Osteoblast (primary cell): ENCODE measurements around the gene TCAIM. TPM values are rescaled to one million over a fixed set of nuclear protein-coding genes. Genes with fewer than 3 reads are reported as not detected.

Source experiments
- DNase-seq: peaks from one replicate; pipeline ENCODE4 v3.0.0; 2011; ENCODE audit warnings: low spot score, mixed read lengths; ENCODE audit not compliant: insufficient read length; ENCODE audit errors: missing footprints
- H2AFZ ChIP-seq: 2 replicates; pipeline ENCODE4 v1.6.0; 2011; ENCODE audit warnings: mild to moderate bottlenecking, low read length
- H3K27ac ChIP-seq: 2 replicates; pipeline ENCODE4 v1.5.1; 2011; ENCODE audit warnings: mild to moderate bottlenecking, low read depth, low read length, moderate library complexity
- H3K27me3 ChIP-seq: 2 replicates; pipeline ENCODE4 v1.6.0; 2012; ENCODE audit warnings: mild to moderate bottlenecking, control low read depth, inconsistent platforms, low read length, moderate library complexity; ENCODE audit not compliant: insufficient read depth
- H3K36me3 ChIP-seq: 2 replicates; pipeline ENCODE4 v1.5.1; 2011; ENCODE audit warnings: mild to moderate bottlenecking, low read length, control low read depth, moderate library complexity; ENCODE audit not compliant: insufficient read depth
- H3K4me1 ChIP-seq: 2 replicates; pipeline ENCODE4 v1.5.1; 2011; ENCODE audit warnings: mild to moderate bottlenecking, low read length, control low read depth, moderate library complexity; ENCODE audit not compliant: insufficient read depth
- H3K4me2 ChIP-seq: 2 replicates; pipeline ENCODE4 v1.6.0; 2011; ENCODE audit warnings: mild to moderate bottlenecking, low read length; ENCODE audit not compliant: insufficient read depth
- H3K4me3 ChIP-seq: fragments of 200-600 bp; sonication (generic); 3 replicates; pipeline ENCODE4 v1.5.1; 2012; ENCODE audit warnings: mild to moderate bottlenecking, low read length, inconsistent platforms; ENCODE audit not compliant: insufficient read depth
- H3K79me2 ChIP-seq: 2 replicates; pipeline ENCODE4 v1.6.0; 2012; ENCODE audit warnings: mild to moderate bottlenecking, low read length, control low read depth, inconsistent platforms; ENCODE audit not compliant: insufficient read depth
- H3K9me3 ChIP-seq: 2 replicates; pipeline ENCODE4 v1.5.1; 2011; ENCODE audit warnings: low read depth, low read length, control low read depth
- H4K20me1 ChIP-seq: 2 replicates; pipeline ENCODE4 v1.6.0; 2012; ENCODE audit warnings: mild to moderate bottlenecking, low read length, control low read depth; ENCODE audit not compliant: insufficient read depth
- total RNA-seq: library from RNA; depleted of rRNA; stranded (reverse); fragments of >200 nt; gene quantifications from 2 replicates; pipeline ENCODE4 v1.2.3, GENCODE V29; 2012
- TF ChIP-seq, protein P1 (sequence below): IDR thresholded peaks from 2 replicates; pipeline ENCODE4 v1.5.1; 2011; ENCODE audit warnings: mild to moderate bottlenecking, low read depth, low read length, moderate library complexity; ENCODE audit errors: extremely low read depth

TCAIM gene
- total RNA-seq, 1 donor: 33.7 TPM

- Histone ChIP-seq H3K4me3 (no peak overlapping the region), H4K20me1 (no peaks in the 10 kb centered on the region), H3K4me2 (no peak overlapping the region), H2AFZ (no peak overlapping the region), H3K4me1 (no peaks in the 10 kb centered on the region), H3K36me3 (peaks cover 50% of the 10 kb centered on the region), H3K27ac (no peak overlapping the region), H3K79me2 (peaks cover 2% of the 10 kb centered on the region), H3K9me3 (peaks cover 4% of the 10 kb centered on the region), H3K27me3 (no peaks in the 10 kb centered on the region)
- DNase-seq: no peak
- TF ChIP-seq, protein P1, sequence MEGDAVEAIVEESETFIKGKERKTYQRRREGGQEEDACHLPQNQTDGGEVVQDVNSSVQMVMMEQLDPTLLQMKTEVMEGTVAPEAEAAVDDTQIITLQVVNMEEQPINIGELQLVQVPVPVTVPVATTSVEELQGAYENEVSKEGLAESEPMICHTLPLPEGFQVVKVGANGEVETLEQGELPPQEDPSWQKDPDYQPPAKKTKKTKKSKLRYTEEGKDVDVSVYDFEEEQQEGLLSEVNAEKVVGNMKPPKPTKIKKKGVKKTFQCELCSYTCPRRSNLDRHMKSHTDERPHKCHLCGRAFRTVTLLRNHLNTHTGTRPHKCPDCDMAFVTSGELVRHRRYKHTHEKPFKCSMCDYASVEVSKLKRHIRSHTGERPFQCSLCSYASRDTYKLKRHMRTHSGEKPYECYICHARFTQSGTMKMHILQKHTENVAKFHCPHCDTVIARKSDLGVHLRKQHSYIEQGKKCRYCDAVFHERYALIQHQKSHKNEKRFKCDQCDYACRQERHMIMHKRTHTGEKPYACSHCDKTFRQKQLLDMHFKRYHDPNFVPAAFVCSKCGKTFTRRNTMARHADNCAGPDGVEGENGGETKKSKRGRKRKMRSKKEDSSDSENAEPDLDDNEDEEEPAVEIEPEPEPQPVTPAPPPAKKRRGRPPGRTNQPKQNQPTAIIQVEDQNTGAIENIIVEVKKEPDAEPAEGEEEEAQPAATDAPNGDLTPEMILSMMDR: no peak
Measured at GRCh38 chr3:44454258-44454657, 115.7 kb downstream of the TCAIM start.

GRCh38 chr3:44455318-44455717 is 116.8 kb downstream of the TCAIM start:
- Histone ChIP-seq H3K4me3 (no peak overlapping the region), H3K4me2 (no peak overlapping the region), H4K20me1 (no peaks in the 10 kb centered on the region), H3K9me3 (no peaks in the 10 kb centered on the region), H3K79me2 (peaks cover 5% of the 10 kb centered on the region), H2AFZ (no peak overlapping the region), H3K4me1 (no peaks in the 10 kb centered on the region), H3K27ac (no peak overlapping the region), H3K27me3 (no peaks in the 10 kb centered on the region), H3K36me3 (peaks cover 39% of the 10 kb centered on the region)
- TF ChIP-seq, protein P1: no peak
- no peak for DNase-seq

Other genes with a start within 250 kb of the TCAIM start
- not detected in 2 replicates for gene TOPAZ1, start 96.9 kb upstream of the TCAIM start, total RNA-seq
- 9.8 and 11.5 TPM in 2 replicates for gene ZNF445, start 138.9 kb downstream of the TCAIM start, total RNA-seq
- gene ZKSCAN7, start 216.4 kb downstream of the TCAIM start, total RNA-seq: 6.5 and 9.8 TPM in 2 replicates
- gene ZNF660, start 246.2 kb downstream of the TCAIM start, total RNA-seq: 5.0 and 5.8 TPM in 2 replicates